GDM1 (cell line): ENCODE measurements around the gene OTOG.

Experiments used
- DNase-seq: peaks from one replicate; lab custom pipeline; 2025; lab: John Stamatoyannopoulos, UW

The OTOG gene

GRCh38 chr11:17650127-17650911, 103.3 kb downstream of the OTOG start:
- no peak for DNase-seq

GRCh38 chr11:17651061-17651460, 104.0 kb downstream of the OTOG start:
- no peak for DNase-seq

GRCh38 chr11:17651681-17652080, 104.6 kb downstream of the OTOG start:
- DNase-seq = no peak

GRCh38 chr11:17652556-17652955, 105.5 kb downstream of the OTOG start:
- DNase-seq = no peak

GRCh38 chr11:17653611-17654010, 106.6 kb downstream of the OTOG start:
- no peak for DNase-seq

GRCh38 chr11:17655682-17656081, 108.6 kb downstream of the OTOG start:
- DNase-seq = no peak

GRCh38 chr11:17658211-17658610, 111.2 kb downstream of the OTOG start:
- no peak for DNase-seq

- DNase-seq = no peak
These were observed 121.1 kb downstream of the OTOG start for GRCh38 chr11:17668166-17668565.

- no peak for DNase-seq
These were observed 125.4 kb downstream of the OTOG start for GRCh38 chr11:17672469-17672868.

- DNase-seq = no peak
These were observed 126.9 kb downstream of the OTOG start for GRCh38 chr11:17673951-17674350.

GRCh38 chr11:17682848-17683247, 135.8 kb downstream of the OTOG start:
- DNase-seq = no peak

- no peak for DNase-seq
These were observed 136.5 kb downstream of the OTOG start for GRCh38 chr11:17683377-17684161.

- DNase-seq = no peak
These were observed 137.5 kb downstream of the OTOG start for GRCh38 chr11:17684550-17684949.

GRCh38 chr11:17686231-17686980, 139.3 kb downstream of the OTOG start:
- DNase-seq = no peak

GRCh38 chr11:17687946-17688670, 141.0 kb downstream of the OTOG start:
- no peak for DNase-seq

- no peak for DNase-seq
These were observed 144.5 kb downstream of the OTOG start for GRCh38 chr11:17691550-17691949.

- DNase-seq = no peak
These were observed 144.9 kb downstream of the OTOG start for GRCh38 chr11:17691976-17692375.

GRCh38 chr11:17692931-17693330, 145.9 kb downstream of the OTOG start:
- DNase-seq = no peak

GRCh38 chr11:17693531-17693930, 146.5 kb downstream of the OTOG start:
- DNase-seq = no peak

- no peak for DNase-seq
These were observed 147.5 kb downstream of the OTOG start for GRCh38 chr11:17694494-17695110.
